GM19395 (cell line): Measurements from ENCODE around the gene ERCC2.
"Not testable (repeated sequence)": the region's sequence is repeated elsewhere in the genome, so short reads cannot be mapped to it uniquely, and the experiment has no call there.

Experiments
- ATAC-seq: cut with Tn5 transposase; IDR thresholded peaks from one replicate; pipeline ENCODE4 v1.9.1; 2021; ENCODE audit warnings: mild to moderate bottlenecking, moderate library complexity; ENCODE audit not compliant: unreplicated experiment

The ERCC2 gene

GRCh38 chr19:45340232-45340898 is 30.0 kb downstream of the ERCC2 start, which contains the start of gene KLC3:
Gene KLC3, plus strand, starts transcription at chr19:45340750. Its CDS starts 4,792 bp downstream, at chr19:45345542.
- no peak for ATAC-seq

GRCh38 chr19:45339629-45340028 is 30.7 kb downstream of the ERCC2 start:
- ATAC-seq, result no peak

DNA sequence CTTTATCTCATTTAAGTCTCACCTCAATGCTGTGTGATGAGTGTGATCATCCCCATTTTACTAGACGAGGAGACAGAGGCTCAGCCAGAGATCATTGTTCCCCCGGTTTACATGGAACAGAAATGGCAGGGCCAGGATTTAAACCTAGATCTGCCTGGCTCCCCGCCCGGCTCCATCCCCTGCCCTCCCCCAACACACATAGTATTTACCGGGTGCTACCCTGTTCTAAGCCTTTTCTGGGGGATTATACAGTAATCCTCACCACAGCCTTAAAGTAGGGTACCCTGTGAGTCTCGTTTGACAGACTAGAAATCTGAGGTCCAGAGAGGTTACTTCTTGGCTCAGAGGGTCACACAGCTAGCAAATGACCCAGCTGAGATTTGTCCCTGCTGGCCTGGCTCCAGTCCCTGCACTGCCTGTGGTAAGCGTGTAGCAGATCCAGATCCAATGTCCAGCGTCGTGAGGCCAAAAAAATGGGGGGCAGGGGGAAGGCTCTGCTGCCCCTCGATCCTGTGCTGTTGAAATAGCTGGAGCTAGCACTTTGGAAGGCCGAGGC is 33.6 kb downstream of the ERCC2 start:
- ATAC-seq, result no peak

DNA sequence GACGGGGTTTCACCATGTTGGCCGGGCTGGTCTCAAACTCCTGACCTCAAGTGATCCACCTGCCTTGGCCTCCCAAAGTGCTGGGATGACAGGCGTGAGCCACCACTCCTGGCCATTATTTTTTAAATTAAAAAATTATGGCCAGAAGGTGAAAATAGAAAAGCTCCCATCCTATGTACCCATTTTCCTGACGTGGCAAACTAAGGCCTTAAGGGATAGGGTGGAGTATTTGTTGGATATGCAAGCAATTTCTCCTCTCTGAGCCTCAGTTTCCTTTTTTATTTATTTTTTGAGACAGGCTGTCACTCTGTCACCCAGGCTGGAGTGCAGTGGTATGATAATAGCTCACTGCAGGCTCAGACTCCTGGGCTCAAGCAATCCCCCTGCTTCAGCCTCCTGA is 35.5 kb downstream of the ERCC2 start:
- not testable (repeated sequence) for ATAC-seq

- no peak for ATAC-seq
These were observed 36.6 kb downstream of the ERCC2 start for GRCh38 chr19:45333609-45334303.

DNA sequence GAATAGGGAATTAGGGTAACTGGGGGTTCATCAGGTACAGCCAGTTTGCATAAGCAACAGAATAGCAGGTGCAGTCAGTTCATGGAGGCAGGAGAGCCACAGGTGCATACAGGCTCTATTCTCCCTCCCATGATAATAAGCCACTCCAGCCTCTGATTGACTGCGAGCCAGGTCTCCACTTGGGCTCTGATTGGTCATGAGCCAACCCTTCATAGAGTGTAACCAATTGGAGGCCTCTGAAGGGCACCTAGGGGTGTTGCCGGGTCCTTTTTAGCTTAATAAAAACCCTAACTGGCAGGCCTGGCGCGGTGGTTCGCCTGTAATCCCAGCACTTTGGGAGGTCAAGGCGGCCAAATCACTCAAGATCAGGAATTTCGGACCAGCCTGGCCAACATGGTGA is 39.0 kb downstream of the ERCC2 start:
- no peak for ATAC-seq

- ATAC-seq, result no peak
These were observed 42.8 kb downstream of the ERCC2 start for GRCh38 chr19:45327404-45328143.

DNA sequence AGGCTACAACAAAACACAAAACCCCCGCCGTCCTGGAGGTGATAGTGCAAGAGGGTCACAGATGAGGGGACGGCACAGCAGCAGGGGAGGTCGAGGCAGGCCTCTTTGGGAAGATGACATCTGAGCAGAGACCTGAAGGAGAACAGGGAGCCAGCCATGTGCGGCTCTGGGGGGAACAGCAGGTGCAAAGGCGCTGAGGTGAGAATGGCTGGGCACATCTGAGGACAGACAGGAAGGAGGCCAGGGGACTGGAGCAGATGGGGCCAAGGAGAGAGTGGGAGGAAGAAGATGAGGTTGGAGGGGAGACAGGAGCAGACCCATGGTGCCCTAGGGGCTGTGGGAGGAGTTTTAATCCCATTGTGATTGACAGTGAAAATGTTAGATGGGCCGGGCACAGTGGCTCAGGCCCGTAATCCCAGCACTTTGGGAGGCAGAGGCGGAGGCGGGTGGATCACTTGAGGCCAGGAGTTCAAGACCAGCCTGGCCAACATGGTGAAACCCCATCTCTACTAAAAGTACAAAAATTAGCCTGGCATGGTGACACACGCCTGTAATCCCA is 45.9 kb downstream of the ERCC2 start:
- no peak for ATAC-seq

DNA sequence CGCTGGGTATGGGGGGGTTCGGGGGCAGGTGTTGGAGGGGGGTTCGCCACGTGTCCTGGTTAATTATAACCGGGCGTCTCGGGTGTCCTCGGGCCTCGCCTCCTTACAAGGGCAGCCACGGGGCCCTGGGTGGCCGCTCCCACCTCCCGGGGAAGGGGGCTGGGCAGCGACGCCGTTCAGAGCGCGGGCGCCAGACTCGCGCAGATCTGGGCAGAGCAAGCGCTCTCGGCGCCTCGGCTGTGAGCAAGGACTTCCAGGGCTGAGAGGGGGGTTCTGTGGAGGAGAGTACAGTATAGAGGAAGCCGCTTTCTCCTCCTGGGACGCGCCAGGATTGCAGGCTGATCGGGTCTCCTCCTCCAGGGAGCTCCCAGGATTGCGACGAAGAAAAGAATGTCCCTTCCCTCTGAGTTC is 46.7 kb downstream of the ERCC2 start:
- ATAC-seq, result no peak

DNA sequence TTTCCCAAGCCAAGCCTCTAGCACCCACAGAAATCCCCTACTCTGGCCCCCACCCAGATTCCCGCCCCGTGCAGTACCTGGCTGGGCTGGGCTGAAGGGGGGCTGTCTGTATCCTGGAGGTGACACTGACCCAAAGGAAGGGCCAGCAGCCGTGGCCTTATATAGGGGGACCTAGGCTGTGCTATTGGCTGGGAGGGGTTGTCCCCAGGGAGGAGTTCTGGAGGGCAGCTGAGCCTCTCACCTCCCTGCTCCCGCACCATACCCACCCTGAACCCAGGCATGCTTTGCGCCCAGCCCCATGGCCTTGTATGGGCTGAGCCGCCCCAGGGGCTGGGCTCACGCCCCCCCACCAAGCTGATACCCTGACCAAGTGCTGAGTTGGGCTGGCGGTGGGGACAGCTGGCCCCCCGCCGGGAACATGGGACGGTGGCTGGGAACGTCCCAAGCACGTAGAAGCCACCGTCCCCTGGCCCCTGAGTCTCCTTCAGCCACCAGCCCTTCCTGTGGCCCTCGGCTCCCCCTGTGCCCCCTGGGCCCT is 47.6 kb downstream of the ERCC2 start, which contains the start of gene CKM:
CKM (minus strand) TSS at position 132 of the 538 bp plus-strand sequence. CDS start 3,162 bp downstream, outside the sequence.
- no peak for ATAC-seq

DNA sequence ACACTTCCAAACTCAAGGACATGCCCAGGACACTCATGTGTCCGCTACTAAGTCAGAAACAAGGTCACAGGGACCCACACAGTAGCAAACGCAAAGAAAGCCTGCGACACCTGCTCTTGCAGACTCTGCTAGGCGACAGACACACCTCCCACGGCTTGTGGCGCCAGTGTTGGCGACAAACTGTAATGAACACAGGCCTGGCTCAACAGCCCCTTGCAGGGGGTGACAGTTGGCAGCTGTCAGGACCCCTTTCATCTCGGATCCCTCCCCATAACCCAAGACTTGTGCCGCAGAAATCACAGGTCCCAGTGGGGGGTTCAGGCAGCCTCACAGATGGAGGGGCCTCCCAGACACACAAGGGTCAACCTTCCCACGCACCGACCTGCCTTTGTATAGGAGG is 48.1 kb downstream of the ERCC2 start:
- ATAC-seq, result no peak

- no peak for ATAC-seq
These were observed 48.5 kb downstream of the ERCC2 start for GRCh38 chr19:45321848-45322247.

DNA sequence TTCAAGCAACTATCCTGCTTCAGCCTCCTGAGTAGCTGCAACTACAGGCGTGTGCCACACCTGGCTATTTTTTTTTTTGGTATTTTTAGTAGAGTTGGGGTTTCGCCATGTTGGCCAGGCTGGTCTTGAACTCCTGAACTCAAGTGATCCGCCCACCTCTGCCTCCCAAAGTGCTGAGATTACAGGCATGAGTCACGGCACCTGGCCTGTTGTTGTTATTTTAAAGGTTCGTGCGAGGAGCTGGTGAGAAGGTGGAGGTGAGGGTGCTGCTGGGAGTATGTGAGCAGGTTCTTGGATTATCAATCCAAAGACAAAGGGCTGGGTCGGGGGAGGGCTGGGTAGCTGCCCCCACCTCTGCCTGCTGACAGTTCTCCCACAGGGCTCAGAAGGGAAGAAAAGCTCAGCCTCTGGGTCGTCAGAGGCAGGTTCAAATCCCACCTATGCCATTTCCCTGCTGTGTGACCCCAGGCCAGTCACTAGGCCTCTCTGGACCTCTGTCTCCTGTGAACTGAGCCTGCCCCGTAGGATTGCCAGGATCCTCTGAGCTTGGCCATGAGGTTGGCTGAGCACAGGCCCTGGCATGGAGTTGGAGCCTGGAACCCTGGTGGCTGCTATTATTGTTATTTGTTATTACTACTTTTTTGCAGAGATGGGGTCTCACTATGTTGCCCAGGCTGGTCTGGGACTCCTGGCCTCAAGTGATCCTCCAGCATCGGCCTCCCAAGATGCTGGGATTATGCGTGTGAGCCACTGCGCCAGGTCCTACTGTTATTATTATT is 49.2 kb downstream of the ERCC2 start:
- no peak for ATAC-seq

DNA sequence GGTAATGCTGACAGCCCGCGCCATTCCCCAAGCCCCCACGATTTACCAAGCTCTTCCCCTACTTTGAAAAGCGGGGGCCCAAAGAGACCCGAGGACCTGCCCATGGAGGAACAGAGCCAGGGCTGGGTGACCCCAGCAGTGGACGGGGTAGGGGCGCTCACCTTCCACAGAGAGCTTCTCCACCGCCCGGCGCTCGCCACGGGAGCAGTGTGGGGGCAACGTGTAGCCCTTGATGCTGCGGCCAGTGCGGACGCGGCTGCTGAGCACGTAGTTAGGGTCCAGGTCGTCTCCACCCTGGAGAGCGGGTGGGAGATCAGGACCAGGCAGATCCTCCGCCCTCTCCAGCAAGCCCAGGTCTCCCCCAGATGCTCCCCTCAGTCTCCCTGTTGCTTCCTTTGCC is 55.1 kb downstream of the ERCC2 start:
- no peak for ATAC-seq

GRCh38 chr19:45314708-45315245 is 55.6 kb downstream of the ERCC2 start:
- ATAC-seq, result no peak

- ATAC-seq, result not testable (repeated sequence)
These were observed 58.1 kb downstream of the ERCC2 start for GRCh38 chr19:45312285-45312684.

DNA sequence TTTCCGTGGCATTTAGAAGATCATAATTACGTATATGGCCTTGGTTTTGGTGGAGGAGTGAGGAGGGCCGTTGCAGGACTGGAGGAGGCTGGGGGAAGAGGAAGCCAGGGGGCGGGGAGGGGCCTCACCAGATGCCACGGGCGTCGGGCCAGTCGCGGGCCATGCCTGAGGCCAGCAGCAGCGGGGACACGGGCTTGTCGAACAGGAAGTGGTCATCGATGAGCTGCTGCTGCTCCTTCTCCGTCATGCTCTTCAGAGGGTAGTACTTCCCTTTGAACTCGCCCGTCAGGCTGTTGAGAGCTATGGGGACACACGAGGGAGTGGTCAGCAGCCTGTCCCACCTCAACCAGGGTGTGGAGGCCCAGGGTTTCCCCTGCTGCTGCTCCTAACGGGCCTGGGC is 58.8 kb downstream of the ERCC2 start:
- no peak for ATAC-seq

DNA sequence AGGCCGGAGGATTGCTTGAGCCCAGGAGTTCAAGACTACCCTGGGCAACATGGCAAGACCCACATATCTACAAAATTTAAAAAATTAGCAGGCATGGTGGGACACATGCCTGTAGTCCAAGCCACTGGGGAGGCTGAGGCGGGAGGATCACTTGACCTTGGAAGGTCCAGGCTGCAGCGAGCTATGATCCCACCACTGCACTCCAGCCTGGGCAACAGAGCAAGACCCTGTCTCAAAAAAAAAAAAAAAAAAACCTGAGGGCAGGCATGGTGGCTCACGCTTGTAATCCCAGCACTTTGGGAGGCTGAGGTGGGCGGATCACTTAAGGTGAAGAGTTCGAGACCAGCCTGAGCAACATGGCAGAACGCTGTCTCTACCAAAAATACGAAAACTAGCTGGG is 61.1 kb downstream of the ERCC2 start:
- ATAC-seq, result not testable (repeated sequence)

- no peak for ATAC-seq
These were observed 63.0 kb downstream of the ERCC2 start for GRCh38 chr19:45307361-45307760.

DNA sequence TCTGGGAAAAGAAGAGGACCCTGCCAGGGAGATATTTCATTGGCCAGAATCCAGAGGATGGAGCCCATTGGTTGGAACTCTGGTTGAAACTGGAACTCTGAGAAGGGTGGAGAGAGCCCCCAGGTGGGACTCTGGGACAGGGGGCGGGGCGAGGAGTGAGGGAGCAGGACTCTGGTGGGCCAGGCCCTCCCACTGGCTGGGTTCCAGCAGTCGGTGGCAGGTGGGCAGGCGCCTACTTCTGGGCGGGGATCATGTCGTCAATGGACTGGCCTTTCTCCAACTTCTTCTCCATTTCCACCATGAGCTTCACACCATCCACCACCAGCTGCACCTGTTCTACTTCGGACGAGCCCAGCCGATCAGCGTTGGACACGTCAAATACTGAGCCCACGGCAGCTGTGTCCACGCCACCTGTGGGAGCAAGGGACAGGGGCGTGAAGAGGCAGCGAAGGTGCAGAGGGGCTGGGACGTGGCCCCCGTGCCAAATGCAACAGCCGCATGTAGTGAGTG is 63.8 kb downstream of the ERCC2 start:
- no peak for ATAC-seq
